PC-9 (cell line): Measurements from ENCODE around the gene RASIP1.
"Not testable (repeated sequence)": the region's sequence is repeated elsewhere in the genome, so short reads cannot be mapped to it uniquely, and the experiment has no call there.

ENCODE experiments used
- EZH2 ChIP-seq: fragments of 200-600 bp; sonication (generic); IDR thresholded peaks from 2 replicates; pipeline ENCODE4 v1.8.0; 2017; ENCODE audit warnings: antibody characterized with exemption, low read depth
- TF ChIP-seq, protein P1 (sequence below): fragments of 200-600 bp; sonication (generic); conservative IDR thresholded peaks from 2 replicates; pipeline ENCODE4 v1.6.1; 2017; ENCODE audit warnings: mixed run types, antibody characterized with exemption, mild to moderate bottlenecking, moderate library complexity

DNA sequence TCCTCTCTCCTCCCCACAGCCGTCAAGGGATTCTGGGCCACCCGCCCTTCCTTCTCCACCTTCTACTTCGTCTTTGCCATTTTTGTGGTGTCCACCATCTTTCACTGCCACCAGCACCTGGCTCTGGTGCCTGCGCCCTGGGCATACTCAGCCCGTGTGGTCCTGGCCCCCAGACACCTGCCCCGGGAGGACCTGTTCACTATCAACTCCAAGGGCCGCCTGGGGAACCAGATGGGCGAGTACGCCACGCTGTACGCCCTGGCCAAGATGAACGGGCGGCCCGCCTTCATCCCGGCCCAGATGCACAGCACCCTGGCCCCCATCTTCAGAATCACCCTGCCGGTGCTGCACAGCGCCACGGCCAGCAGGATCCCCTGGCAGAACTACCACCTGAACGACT, 60.4 kb downstream of the RASIP1 start:
- TF ChIP-seq EZH2: not testable (repeated sequence)
- TF ChIP-seq, protein P1, sequence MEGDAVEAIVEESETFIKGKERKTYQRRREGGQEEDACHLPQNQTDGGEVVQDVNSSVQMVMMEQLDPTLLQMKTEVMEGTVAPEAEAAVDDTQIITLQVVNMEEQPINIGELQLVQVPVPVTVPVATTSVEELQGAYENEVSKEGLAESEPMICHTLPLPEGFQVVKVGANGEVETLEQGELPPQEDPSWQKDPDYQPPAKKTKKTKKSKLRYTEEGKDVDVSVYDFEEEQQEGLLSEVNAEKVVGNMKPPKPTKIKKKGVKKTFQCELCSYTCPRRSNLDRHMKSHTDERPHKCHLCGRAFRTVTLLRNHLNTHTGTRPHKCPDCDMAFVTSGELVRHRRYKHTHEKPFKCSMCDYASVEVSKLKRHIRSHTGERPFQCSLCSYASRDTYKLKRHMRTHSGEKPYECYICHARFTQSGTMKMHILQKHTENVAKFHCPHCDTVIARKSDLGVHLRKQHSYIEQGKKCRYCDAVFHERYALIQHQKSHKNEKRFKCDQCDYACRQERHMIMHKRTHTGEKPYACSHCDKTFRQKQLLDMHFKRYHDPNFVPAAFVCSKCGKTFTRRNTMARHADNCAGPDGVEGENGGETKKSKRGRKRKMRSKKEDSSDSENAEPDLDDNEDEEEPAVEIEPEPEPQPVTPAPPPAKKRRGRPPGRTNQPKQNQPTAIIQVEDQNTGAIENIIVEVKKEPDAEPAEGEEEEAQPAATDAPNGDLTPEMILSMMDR: not testable (repeated sequence)
